ENCODE data around the gene AHDC1.

The AHDC1 gene

GRCh38 chr1:27557596-27558340 lies 46.2 kb downstream of the AHDC1 start:
- Histone ChIP-seq H3K79me2 (ENCODE audit: control insufficient read depth, low read length) (no peaks in the 10 kb centered on the region), H3K9me3 (ENCODE audit: control insufficient read depth, insufficient read depth, low read length) (no peaks in the 10 kb centered on the region), H3K4me3 (ENCODE audit: low read length) (no peak overlapping the region), H3K4me2 (ENCODE audit: low read length) (0 out of 2 replicates have a peak overlapping the region, but pooled peaks have one; percentile 17), H4K20me1 (ENCODE audit: control insufficient read depth, insufficient read depth, low read depth, low read length) (peaks cover 3% of the 10 kb centered on the region; the same call in 1 of the 2 replicates), H3F3A (ENCODE audit: control insufficient read depth, insufficient read depth) (peaks cover 6% of the 10 kb centered on the region), H3K36me3 (ENCODE audit: control insufficient read depth, low read length) (no peaks in the 10 kb centered on the region), H3K27ac (ENCODE audit: low read depth, low read length) (peak overlapping the region; percentile 17; the same call in 1 of the 2 replicates), H3K9me2 (replicated peaks; ENCODE audit: control insufficient read depth, low read length) (no peaks in the 10 kb centered on the region), H3K27me3 (ENCODE audit: control insufficient read depth, low read length) (no peaks in the 10 kb centered on the region), H3K4me1 (ENCODE audit: control insufficient read depth, low read length) (peaks cover 43% of the 10 kb centered on the region)
- TF ChIP-seq EZH2phosphoT487 (IDR thresholded peaks at IDR 0.05; ENCODE audit: borderline replicate concordance, low read length) (no peak), CTCF (IDR thresholded peaks at IDR 0.05; ENCODE audit: low read depth, low read length, poor library complexity, severe bottlenecking) (no peak)

- no peak for TF ChIP-seq EZH2phosphoT487 (IDR thresholded peaks at IDR 0.05; ENCODE audit: borderline replicate concordance, low read length)
- TF ChIP-seq CTCF (IDR thresholded peaks at IDR 0.05; ENCODE audit: low read depth, low read length, poor library complexity, severe bottlenecking), result peak; percentile 90
- Histone ChIP-seq H3K79me2 (ENCODE audit: control insufficient read depth, low read length) (no peaks in the 10 kb centered on the region), H3K9me2 (replicated peaks; ENCODE audit: control insufficient read depth, low read length) (no peaks in the 10 kb centered on the region), H3F3A (ENCODE audit: control insufficient read depth, insufficient read depth) (peaks cover 6% of the 10 kb centered on the region), H3K36me3 (ENCODE audit: control insufficient read depth, low read length) (no peaks in the 10 kb centered on the region), H3K4me2 (ENCODE audit: low read length) (peak overlapping the region; percentile 83), H3K4me3 (ENCODE audit: low read length) (peak overlapping the region; percentile 60), H3K27me3 (ENCODE audit: control insufficient read depth, low read length) (no peaks in the 10 kb centered on the region), H4K20me1 (ENCODE audit: control insufficient read depth, insufficient read depth, low read depth, low read length) (peaks cover 3% of the 10 kb centered on the region; the same call in 1 of the 2 replicates), H3K9me3 (ENCODE audit: control insufficient read depth, insufficient read depth, low read length) (no peaks in the 10 kb centered on the region), H3K27ac (ENCODE audit: low read depth, low read length) (peak overlapping the region; percentile 51), H3K4me1 (ENCODE audit: control insufficient read depth, low read length) (peaks cover 43% of the 10 kb centered on the region)
Observed at GRCh38 chr1:27556781-27557595, 47.0 kb downstream of the AHDC1 start.

- H3K4me3 ChIP-seq (ENCODE audit: low read length), result peak overlapping the region; percentile 60
- H3K4me2 ChIP-seq (ENCODE audit: low read length), result peak overlapping the region; percentile 83
- no peaks in the 10 kb centered on the region for H3K79me2 ChIP-seq (ENCODE audit: control insufficient read depth, low read length)
- no peaks in the 10 kb centered on the region for H3K27me3 ChIP-seq (ENCODE audit: control insufficient read depth, low read length)
- H3K36me3 ChIP-seq (ENCODE audit: control insufficient read depth, low read length), result no peaks in the 10 kb centered on the region
- H3K4me1 ChIP-seq (ENCODE audit: control insufficient read depth, low read length), result peaks cover 43% of the 10 kb centered on the region
- H3K27ac ChIP-seq (ENCODE audit: low read depth, low read length), result peak overlapping the region; percentile 51
- H3F3A ChIP-seq (ENCODE audit: control insufficient read depth, insufficient read depth), result peaks cover 6% of the 10 kb centered on the region
- H4K20me1 ChIP-seq (ENCODE audit: control insufficient read depth, insufficient read depth, low read depth, low read length), result peaks cover 3% of the 10 kb centered on the region; the same call in 1 of the 2 replicates
- no peaks in the 10 kb centered on the region for H3K9me3 ChIP-seq (ENCODE audit: control insufficient read depth, insufficient read depth, low read length)
- TF ChIP-seq EZH2phosphoT487 (IDR thresholded peaks at IDR 0.05; ENCODE audit: borderline replicate concordance, low read length) (no peak), CTCF (IDR thresholded peaks at IDR 0.05; ENCODE audit: low read depth, low read length, poor library complexity, severe bottlenecking) (no peak)
- H3K9me2 ChIP-seq (replicated peaks; ENCODE audit: control insufficient read depth, low read length), result no peaks in the 10 kb centered on the region
Observed at GRCh38 chr1:27556435-27556780, 47.5 kb downstream of the AHDC1 start.
